Measurements from ENCODE around the gene C4orf50.

- no peak for TF ChIP-seq LARP7 (IDR thresholded peaks at IDR 0.05)
- TF ChIP-seq, protein P1, sequence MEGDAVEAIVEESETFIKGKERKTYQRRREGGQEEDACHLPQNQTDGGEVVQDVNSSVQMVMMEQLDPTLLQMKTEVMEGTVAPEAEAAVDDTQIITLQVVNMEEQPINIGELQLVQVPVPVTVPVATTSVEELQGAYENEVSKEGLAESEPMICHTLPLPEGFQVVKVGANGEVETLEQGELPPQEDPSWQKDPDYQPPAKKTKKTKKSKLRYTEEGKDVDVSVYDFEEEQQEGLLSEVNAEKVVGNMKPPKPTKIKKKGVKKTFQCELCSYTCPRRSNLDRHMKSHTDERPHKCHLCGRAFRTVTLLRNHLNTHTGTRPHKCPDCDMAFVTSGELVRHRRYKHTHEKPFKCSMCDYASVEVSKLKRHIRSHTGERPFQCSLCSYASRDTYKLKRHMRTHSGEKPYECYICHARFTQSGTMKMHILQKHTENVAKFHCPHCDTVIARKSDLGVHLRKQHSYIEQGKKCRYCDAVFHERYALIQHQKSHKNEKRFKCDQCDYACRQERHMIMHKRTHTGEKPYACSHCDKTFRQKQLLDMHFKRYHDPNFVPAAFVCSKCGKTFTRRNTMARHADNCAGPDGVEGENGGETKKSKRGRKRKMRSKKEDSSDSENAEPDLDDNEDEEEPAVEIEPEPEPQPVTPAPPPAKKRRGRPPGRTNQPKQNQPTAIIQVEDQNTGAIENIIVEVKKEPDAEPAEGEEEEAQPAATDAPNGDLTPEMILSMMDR (IDR thresholded peaks at IDR 0.05 in 2 of 3, conservative IDR thresholded peaks at IDR 0.05 in 1 of 3; ENCODE audit: control insufficient read depth in 2 of 3, extremely low read depth in 1 of 3, insufficient read depth in 1 of 3, low read depth in 3 of 3, low read length in 3 of 3) = no peak
- TF ChIP-seq NR2F1 (conservative IDR thresholded peaks at IDR 0.05) = no peak
- no peak for TF ChIP-seq ZNF274 (IDR thresholded peaks at IDR 0.05; ENCODE audit: insufficient read depth, insufficient read length)
Observed at GRCh38 chr4:6035786-6036185, 17.6 kb upstream of the C4orf50 start.

Data from GM12878 (cell line).